Heart left ventricle (tissue), 16 donors: Measurements from ENCODE around the gene RIPK3. TPM values are rescaled to one million over a fixed set of nuclear protein-coding genes. Genes with fewer than 3 reads are reported as not detected.
"Not testable (repeated sequence)": the region's sequence is repeated elsewhere in the genome, so short reads cannot be mapped to it uniquely, and the experiment has no call there.

Source experiments
- ATAC-seq, 4 donors: fragments of 200-7000 bp; cut with Tn5 transposase; one replicate each; pipeline ENCODE4 v1.9.1; 2020 to 2022; ENCODE audit warnings: moderate library complexity in 4 of 4, mild to moderate bottlenecking in 3 of 4, moderate number of reproducible peaks in 1 of 4
- DNase-seq, 5 donors: peaks; one replicate each; pipeline ENCODE4 v3.0.0-alpha.2; 2020
- H3K27ac ChIP-seq, 12 donors: fragments of 200-600 bp; sonication (generic) in 4 of 12; one replicate each; pipeline versions ENCODE4 v1.5.0 to v1.8.0; 2016 to 2022; ENCODE audit warnings: mild to moderate bottlenecking in 2 of 12
- H3K27me3 ChIP-seq, 9 donors: fragments of 200-600 bp; sonication (generic) in 2 of 9; one replicate each; pipeline versions ENCODE4 v1.5.1 to v1.8.0; 2016 to 2022; ENCODE audit warnings: mild to moderate bottlenecking in 3 of 9
- H3K36me3 ChIP-seq, 9 donors: fragments of 200-600 bp; sonication (generic) in 2 of 9; one replicate each; pipeline versions ENCODE4 v1.5.0 to v1.8.0; 2018 to 2022; ENCODE audit warnings: mild to moderate bottlenecking in 2 of 9
- H3K4me1 ChIP-seq, 12 donors: fragments of 200-600 bp; sonication (generic) in 4 of 12; one replicate each; pipeline versions ENCODE4 v1.5.0 to v1.8.0; 2016 to 2022; ENCODE audit warnings: mild to moderate bottlenecking in 3 of 12
- H3K4me3 ChIP-seq, 12 donors: fragments of 200-600 bp; sonication (generic) in 4 of 12; one replicate each; pipeline versions ENCODE4 v1.5.0 to v1.8.0; 2017 to 2022; ENCODE audit warnings: mild to moderate bottlenecking in 9 of 12, moderate library complexity in 4 of 12
- H3K9me3 ChIP-seq, 12 donors: fragments of 200-600 bp; sonication (generic) in 4 of 12; one replicate each; pipeline versions ENCODE4 v1.5.0 to v1.8.0; 2016 to 2022; ENCODE audit warnings: mild to moderate bottlenecking in 1 of 12
- CTCF ChIP-seq, 12 donors: fragments of 200-600 bp; sonication (generic) in 4 of 12; IDR thresholded peaks; one replicate each; pipeline versions ENCODE4 v1.5.0 to v1.8.0; 2018 to 2022; ENCODE audit warnings: antibody characterized with exemption in 12 of 12, mild to moderate bottlenecking in 5 of 12
- POLR2A ChIP-seq, 2 donors: fragments of 450-650 bp; IDR thresholded peaks; one replicate each; pipeline ENCODE4 v1.6.1; 2017; ENCODE audit warnings: antibody characterized with exemption in 2 of 2, mild to moderate bottlenecking in 2 of 2, moderate library complexity in 2 of 2
- WGBS, 4 donors: extraction: QIAGEN DNeasy Blood & Tissue Kit in 2 of 4; methylation state at CpG; one replicate each; pipeline versions ENCODE4 v1.1.5 to v1.1.7; 2013 to 2018; 5-methylcytosine and 5-hydroxymethylcytosine counted together
- intact Hi-C, 10 donors: fragments of 100-400 bp; cut with DNase I; formaldehyde crosslinking; loops; one replicate each; pipeline versions ENCODE4 v1.11.1 to v1.14.2; 2022
- polyA plus RNA-seq, 2 donors: library from polyadenylated mRNA; stranded (reverse); fragments of 200-250 nt; gene quantifications; one replicate each; pipeline ENCODE4 v1.2.3, GENCODE V29; 2013
- total RNA-seq, 9 donors: library from RNA; depleted of rRNA in 2 of 9; stranded (reverse); fragments of >200 nt in 2 of 9; fragmentation: NEBNext Ultra II Directional in 3 of 9; extraction: Animal tissue kit (Norgen Biotek cat#: 25700) in 3 of 9; gene quantifications; one replicate each; pipeline versions ENCODE4 v1.1.0 to v1.2.4, GENCODE V29; 2016 to 2023
- donor health status: ischemic (EF 13 %, LVEDD 7.1; RV severe dilation, severe dysfunction).
- donor health status: healthy with polysubstance abuse.
- donor health status: DM: no; HTN: yes; CAD: no.
- donor health status: DM: no; HTN: no; CAD: no.
- donor health status: ischemic (EF 25% LVEDD 6.9; RV normal size, moderate dysfunction).
- donor health status: ischemic (EF 25% LVEDD 5.7; RV mildly dilated, moderate dysfunction).
- donor health status: healthy.
- donor health status: DM: yes; HTN: yes; CAD: no.
- donor health status: ischemic (EF 35%, LVEDD 5.7; RV mildly dilated, moderate dysfunction).
- donor health status: nonischemic (EF 11% LVEDD 7.7; RV severe dilation, severe dysfunction).
- donor health status: DM: yes; HTN: yes; CAD: no.
- donor health status: PGD.
- donor health status: ischemic (EF 29% LVEDD 5.4; RV normal size, mild dysfunction).
- donor health status: nonischemic (EF 23%, LVEDD 6.1; RV moderate dilation, normal function).

The RIPK3 gene
- total and polyA plus RNA-seq, 11 donors: 0.75 to 10.5 (median 3.0) TPM

- ATAC-seq: no peak
- intact Hi-C loops: loop anchor here in 1 of 10 donors (2.0 kb wide), 1 partner anchor 75 kb away; no protein-coding TSS in a partner anchor
- H3K9me3 ChIP-seq: no peaks in the 10 kb centered on the region
- no peaks in the 10 kb centered on the region for H3K36me3 ChIP-seq
- peaks cover 0 to 17% (median 11%) of the 10 kb centered on the region in 12 donors for H3K4me1 ChIP-seq
- WGBS, 4 donors: 78 to 84% (median 80%) methylated on average over 2 of the region's 2 CpGs
- H3K27me3 ChIP-seq: peaks cover 0 to 15% (median under 1%) of the 10 kb centered on the region in 9 donors
- no peak overlapping the region for H3K27ac ChIP-seq
- TF ChIP-seq POLR2A (IDR thresholded peaks at IDR 0.05) (no peak), CTCF (IDR thresholded peaks at IDR 0.05) (no peak)
- DNase-seq: no peak
- no peak overlapping the region for H3K4me3 ChIP-seq
Observed at GRCh38 chr14:24361326-24361725, 21.5 kb upstream of the RIPK3 start.

- Histone ChIP-seq H3K4me1 (peaks cover 0 to 6% (median 3%) of the 10 kb centered on the region in 12 donors), H3K4me3 (no peak overlapping the region), H3K36me3 (no peaks in the 10 kb centered on the region), H3K9me3 (no peaks in the 10 kb centered on the region), H3K27me3 (peaks cover 0 to 11% (median 0%) of the 10 kb centered on the region in 9 donors), H3K27ac (no peak overlapping the region)
- DNase-seq (no peak), ATAC-seq (no peak)
- WGBS, 4 donors: 91 to 98% (median 95%) methylated on average over 3 of the region's 3 CpGs
- TF ChIP-seq POLR2A (IDR thresholded peaks at IDR 0.05) (no peak), CTCF (IDR thresholded peaks at IDR 0.05) (no peak)
- intact Hi-C loops: loop anchor here in 1 of 10 donors (2.0 kb wide), 1 partner anchor 77 kb away; no protein-coding TSS in a partner anchor
Observed at GRCh38 chr14:24360281-24360680, 20.5 kb upstream of the RIPK3 start.

GRCh38 chr14:24356208-24356607 lies 16.4 kb upstream of the RIPK3 start:
- peaks cover 0 to 23% (median 0%) of the 10 kb centered on the region in 9 donors for H3K27me3 ChIP-seq
- no peak for DNase-seq
- H3K4me1 ChIP-seq: peaks cover 0 to 13% (median 0%) of the 10 kb centered on the region in 12 donors
- WGBS, 4 donors: 78 to 95% (median 92%) methylated on average over 4 of the region's 4 CpGs
- no peaks in the 10 kb centered on the region for H3K36me3 ChIP-seq
- no peaks in the 10 kb centered on the region for H3K9me3 ChIP-seq
- H3K4me3 ChIP-seq: no peak overlapping the region
- TF ChIP-seq CTCF (IDR thresholded peaks at IDR 0.05) (no peak), POLR2A (IDR thresholded peaks at IDR 0.05) (no peak)
- H3K27ac ChIP-seq: no peak overlapping the region
- intact Hi-C loops: no loop called here
- no peak for ATAC-seq

- no peak for DNase-seq
- Histone ChIP-seq H3K4me1 (peaks cover 0 to 13% (median 0%) of the 10 kb centered on the region in 12 donors), H3K27me3 (peaks cover 0 to 26% (median 0%) of the 10 kb centered on the region in 9 donors), H3K27ac (no peak overlapping the region), H3K36me3 (no peaks in the 10 kb centered on the region), H3K9me3 (no peaks in the 10 kb centered on the region), H3K4me3 (no peak overlapping the region)
- ATAC-seq: no peak
- WGBS, 4 donors: 89 to 94% (median 92%) methylated on average over 7 of the region's 7 CpGs
- intact Hi-C loops: no loop called here
- TF ChIP-seq POLR2A (IDR thresholded peaks at IDR 0.05) (no peak), CTCF (IDR thresholded peaks at IDR 0.05) (no peak)
Observed at GRCh38 chr14:24355009-24355408, 15.2 kb upstream of the RIPK3 start.

- DNase-seq, H3K36me3 ChIP-seq, intact Hi-C loops, H3K27ac ChIP-seq, ATAC-seq, H3K4me3 ChIP-seq, H3K9me3 ChIP-seq: not testable (repeated sequence)
- Histone ChIP-seq H3K27me3 (peaks cover 0 to 26% (median 0%) of the 10 kb centered on the region in 9 donors), H3K4me1 (peaks cover 0 to 13% (median 0%) of the 10 kb centered on the region in 12 donors)
- 87 to 90% (median 88%) methylated on average over 3 of the region's 3 CpGs for WGBS, 4 donors
Observed at GRCh38 chr14:24354482-24354825, 14.7 kb upstream of the RIPK3 start.
